GM23248 (cell line): Measurements from ENCODE around the gene ZNF33A.

Experiments used
- EZH2 ChIP-seq: fragments of 200-600 bp; sonication (generic); IDR thresholded peaks from 2 replicates; pipeline ENCODE4 v1.6.1; 2018; ENCODE audit warnings: antibody characterized with exemption, mild to moderate bottlenecking; ENCODE audit not compliant: insufficient read depth, poor library complexity, severe bottlenecking
- EZH2phosphoT487 ChIP-seq: fragments of 200-600 bp; sonication (generic); IDR thresholded peaks from 2 replicates; pipeline ENCODE4 v1.6.1; 2018; ENCODE audit warnings: antibody characterized with exemption, moderate library complexity, mild to moderate bottlenecking, low read depth; ENCODE audit not compliant: insufficient read depth

GRCh38 chr10:38016354-38016753 is 5.9 kb downstream of the ZNF33A start:
- no peak for TF ChIP-seq EZH2
- no peak for TF ChIP-seq EZH2phosphoT487
